Liver (tissue), 9 donors: Measurements from ENCODE around the gene ATG10. TPM values are rescaled to one million over a fixed set of nuclear protein-coding genes. Genes with fewer than 3 reads are reported as not detected.

Experiments
- DNase-seq: peaks from one replicate; pipeline ENCODE4 v3.0.0-alpha.2; 2017; ENCODE audit warnings: low spot score
- H3K27ac ChIP-seq, 2 donors: one replicate each; pipeline ENCODE4 v1.7.0; 2013; ENCODE audit warnings: inconsistent platforms in 2 of 2, low read length in 2 of 2, control low read depth in 1 of 2, low read depth in 1 of 2, mild to moderate bottlenecking in 1 of 2
- H3K27me3 ChIP-seq, 4 donors: one replicate each; pipeline versions ENCODE4 v1.6.1 to v1.7.0; 2013; ENCODE audit warnings: low read length in 3 of 4, inconsistent platforms in 1 of 4, mild to moderate bottlenecking in 1 of 4, moderate library complexity in 1 of 4; ENCODE audit not compliant: control insufficient read depth in 4 of 4, insufficient read depth in 4 of 4
- H3K36me3 ChIP-seq, 4 donors: one replicate each; pipeline versions ENCODE4 v1.6.1 to v1.7.0; 2013; ENCODE audit warnings: low read length in 3 of 4, mild to moderate bottlenecking in 3 of 4, low read depth in 1 of 4, moderate library complexity in 1 of 4; ENCODE audit not compliant: control insufficient read depth in 4 of 4, insufficient read depth in 3 of 4
- H3K4me1 ChIP-seq, 4 donors: one replicate each; pipeline versions ENCODE4 v1.6.1 to v1.7.0; 2013; ENCODE audit warnings: low read length in 3 of 4, mild to moderate bottlenecking in 3 of 4, moderate library complexity in 1 of 4; ENCODE audit not compliant: control insufficient read depth in 4 of 4, insufficient read depth in 4 of 4
- H3K4me3 ChIP-seq, 3 donors: one replicate each; pipeline versions ENCODE4 v1.6.1 to v1.7.0; 2013; ENCODE audit warnings: low read length in 3 of 3, control low read depth in 1 of 3, low read depth in 1 of 3, mild to moderate bottlenecking in 1 of 3
- H3K9ac ChIP-seq, 2 donors: one replicate each; pipeline ENCODE4 v1.7.0; 2013; ENCODE audit warnings: low read length in 2 of 2, mild to moderate bottlenecking in 2 of 2, moderate library complexity in 2 of 2, control low read depth in 1 of 2, low read depth in 1 of 2
- H3K9me3 ChIP-seq, 4 donors: one replicate each; pipeline versions ENCODE4 v1.6.1 to v1.7.0; 2013; ENCODE audit warnings: low read length in 3 of 4; ENCODE audit not compliant: control insufficient read depth in 4 of 4
- ATF3 ChIP-seq: IDR thresholded peaks from 2 replicates; pipeline ENCODE4 v1.6.1; 2016; ENCODE audit warnings: antibody characterized with exemption
- CTCF ChIP-seq: fragments of 150-350 bp; IDR thresholded peaks from 2 replicates; pipeline ENCODE4 v1.5.1; 2017; ENCODE audit warnings: improper control_type of control experiment, low read depth, low read length; ENCODE audit not compliant: missing input control
- EGR1 ChIP-seq, 2 donors: IDR thresholded peaks; 2 replicates each; pipeline ENCODE4 v1.6.1; 2016 to 2018; ENCODE audit warnings: antibody characterized with exemption in 2 of 2, low read depth in 2 of 2
- FOXA1 ChIP-seq: IDR thresholded peaks from 2 replicates; pipeline ENCODE4 v1.6.1; 2016; ENCODE audit warnings: antibody characterized with exemption
- FOXA2 ChIP-seq: IDR thresholded peaks from 2 replicates; pipeline ENCODE4 v1.6.1; 2016; ENCODE audit warnings: antibody characterized with exemption
- GABPA ChIP-seq, 2 donors: IDR thresholded peaks in 1 of 2; conservative IDR thresholded peaks in 1 of 2; 2 replicates each; pipeline ENCODE4 v1.6.1; 2016; ENCODE audit warnings: antibody characterized with exemption in 2 of 2, mild to moderate bottlenecking in 1 of 2, moderate library complexity in 1 of 2
- HNF4A ChIP-seq, 2 donors: conservative IDR thresholded peaks; 2 replicates each; pipeline ENCODE4 v1.6.1; 2016; ENCODE audit warnings: antibody characterized with exemption in 2 of 2, mild to moderate bottlenecking in 2 of 2
- HNF4G ChIP-seq: IDR thresholded peaks from 2 replicates; pipeline ENCODE4 v1.6.1; 2016; ENCODE audit warnings: antibody characterized with exemption
- JUND ChIP-seq, 2 donors: IDR thresholded peaks; 2 replicates each; pipeline ENCODE4 v1.6.1; 2016; ENCODE audit warnings: antibody characterized with exemption in 2 of 2
- MAX ChIP-seq: IDR thresholded peaks from 2 replicates; pipeline ENCODE4 v1.6.1; 2016; ENCODE audit warnings: antibody characterized with exemption
- NR2F2 ChIP-seq: IDR thresholded peaks from 2 replicates; pipeline ENCODE4 v1.6.1; 2016; ENCODE audit warnings: antibody characterized with exemption
- RAD21 ChIP-seq, 2 donors: IDR thresholded peaks; 2 replicates each; pipeline ENCODE4 v1.6.1; 2016; ENCODE audit warnings: antibody characterized with exemption in 2 of 2, mild to moderate bottlenecking in 2 of 2
- REST ChIP-seq: IDR thresholded peaks from 2 replicates; pipeline ENCODE4 v1.6.1; 2016; ENCODE audit warnings: antibody characterized with exemption, mild to moderate bottlenecking
- RXRA ChIP-seq, 2 donors: IDR thresholded peaks; 2 replicates each; pipeline ENCODE4 v1.6.1; 2017 to 2018; ENCODE audit warnings: antibody characterized with exemption in 2 of 2, mild to moderate bottlenecking in 1 of 2
- SP1 ChIP-seq: IDR thresholded peaks from 2 replicates; pipeline ENCODE4 v1.6.1; 2018; ENCODE audit warnings: antibody characterized with exemption, mild to moderate bottlenecking
- TAF1 ChIP-seq: conservative IDR thresholded peaks from 2 replicates; pipeline ENCODE4 v1.6.1; 2016; ENCODE audit warnings: antibody characterized with exemption, mild to moderate bottlenecking
- YY1 ChIP-seq: IDR thresholded peaks from 2 replicates; pipeline ENCODE4 v1.6.1; 2016; ENCODE audit warnings: antibody characterized with exemption, mild to moderate bottlenecking
- ZBTB33 ChIP-seq: IDR thresholded peaks from 2 replicates; pipeline ENCODE4 v1.6.1; 2016; ENCODE audit warnings: antibody characterized with exemption
- WGBS: extraction: QIAGEN DNeasy Blood & Tissue Kit; methylation state at CpG from one replicate; pipeline ENCODE4 v1.1.7; 2013; 5-methylcytosine and 5-hydroxymethylcytosine counted together
- polyA plus RNA-seq, 2 donors: library from polyadenylated mRNA; stranded (reverse) in 1 of 2; unstranded in 1 of 2; fragments of 200-250 nt in 1 of 2; fragments of >200 nt in 1 of 2; fragmentation: Nextera tagmentation in 1 of 2; extraction: Ambion mirVana in 1 of 2; gene quantifications; one replicate each; pipeline versions ENCODE4 v1.2.1 to v1.2.3, GENCODE V29; 2013 to 2015
- total RNA-seq, 2 donors: library from RNA; depleted of rRNA; stranded (reverse); fragments of >200 nt; gene quantifications; one replicate each; pipeline ENCODE4 v1.2.3, GENCODE V29; 2014
- donor health status: healthy.
- donor health status: healthy.
- donor health status: healthy.
- donor health status: healthy.
- donor health status: healthy.

The ATG10 gene
- total and polyA plus RNA-seq, 4 donors: 3.1 to 7.8 (median 7.4) TPM

GRCh38 chr5:82151204-82151603, 179.4 kb downstream of the ATG10 start (continued):
- TF ChIP-seq RXRA (IDR thresholded peaks at IDR 0.05) (no peak), GABPA (IDR thresholded peaks at IDR 0.05 in 1 of 2, conservative IDR thresholded peaks at IDR 0.05 in 1 of 2) (no peak), HNF4G (no peak), EGR1 (IDR thresholded peaks at IDR 0.05; ENCODE audit: low read depth in 2 of 2) (no peak), FOXA2 (no peak), HNF4A (conservative IDR thresholded peaks at IDR 0.05) (no peak)

- no peak overlapping the region for H3K27ac ChIP-seq
- H3K36me3 ChIP-seq: no peaks in the 10 kb centered on the region
- 40% methylated on average over 1 of the region's 1 CpG for WGBS
- H3K27me3 ChIP-seq: no peaks in the 10 kb centered on the region
- H3K4me1 ChIP-seq: peaks cover 2 to 4% (median 3%) of the 10 kb centered on the region in 4 donors
- H3K4me3 ChIP-seq: no peak overlapping the region
- no peak overlapping the region for H3K9ac ChIP-seq
- H3K9me3 ChIP-seq: no peaks in the 10 kb centered on the region
- no peak for DNase-seq
- TF ChIP-seq RXRA (IDR thresholded peaks at IDR 0.05) (no peak), GABPA (IDR thresholded peaks at IDR 0.05 in 1 of 2, conservative IDR thresholded peaks at IDR 0.05 in 1 of 2) (no peak), ZBTB33 (no peak), MAX (no peak), EGR1 (IDR thresholded peaks at IDR 0.05; ENCODE audit: low read depth in 2 of 2) (no peak), NR2F2 (no peak), ATF3 (no peak), HNF4A (conservative IDR thresholded peaks at IDR 0.05) (no peak), JUND (IDR thresholded peaks at IDR 0.05) (no peak), TAF1 (no peak), HNF4G (no peak), FOXA1 (no peak), SP1 (no peak), YY1 (no peak), RAD21 (IDR thresholded peaks at IDR 0.05) (no peak)
These were observed 179.8 kb downstream of the ATG10 start for GRCh38 chr5:82151662-82152061.

- 53% methylated on average over 4 of the region's 4 CpGs for WGBS
- H3K4me3 ChIP-seq: no peak overlapping the region
- no peaks in the 10 kb centered on the region for H3K36me3 ChIP-seq
- H3K9ac ChIP-seq: no peak overlapping the region
- H3K27ac ChIP-seq: no peak overlapping the region
- no peaks in the 10 kb centered on the region for H3K27me3 ChIP-seq
- no peaks in the 10 kb centered on the region for H3K9me3 ChIP-seq
- H3K4me1 ChIP-seq: peaks cover 0 to 4% (median 1%) of the 10 kb centered on the region in 4 donors
- no peak for DNase-seq
- TF ChIP-seq CTCF (no peak), REST (no peak), FOXA1 (no peak), HNF4A (conservative IDR thresholded peaks at IDR 0.05) (no peak), GABPA (IDR thresholded peaks at IDR 0.05 in 1 of 2, conservative IDR thresholded peaks at IDR 0.05 in 1 of 2) (no peak)
These were observed 181.2 kb downstream of the ATG10 start for GRCh38 chr5:82152978-82153481.
